SW 1271 (cell line): ENCODE data around the gene PRICKLE2.
"Not testable (repeated sequence)": the region's sequence is repeated elsewhere in the genome, so short reads cannot be mapped to it uniquely, and the experiment has no call there.

Experiments used
- DNase-seq, 2 experiments: peaks; one replicate each; lab custom pipeline; 2025; lab: John Stamatoyannopoulos, UW

PRICKLE2 gene

GRCh38 chr3:64099316-64099715 is 126.0 kb downstream of the PRICKLE2 start:
- DNase-seq, result no peak

- DNase-seq, result no peak
Observed at GRCh38 chr3:64098670-64099069, 126.6 kb downstream of the PRICKLE2 start.

GRCh38 chr3:64097920-64098319 is 127.3 kb downstream of the PRICKLE2 start:
- DNase-seq, result no peak

GRCh38 chr3:64095802-64096201 is 129.5 kb downstream of the PRICKLE2 start:
- DNase-seq, result no peak

GRCh38 chr3:64094713-64095079 is 130.6 kb downstream of the PRICKLE2 start:
- DNase-seq, result no peak

GRCh38 chr3:64093825-64094712 is 131.2 kb downstream of the PRICKLE2 start:
- no peak for DNase-seq

GRCh38 chr3:64093211-64093610 is 132.1 kb downstream of the PRICKLE2 start:
- DNase-seq, result no peak

- no peak for DNase-seq
Observed at GRCh38 chr3:64091501-64091900, 133.8 kb downstream of the PRICKLE2 start.

GRCh38 chr3:64089386-64089785 is 135.9 kb downstream of the PRICKLE2 start:
- not testable (repeated sequence) for DNase-seq

GRCh38 chr3:64088408-64089205 is 136.7 kb downstream of the PRICKLE2 start:
- DNase-seq, result no peak

GRCh38 chr3:64086479-64087252 is 138.6 kb downstream of the PRICKLE2 start:
- DNase-seq, result no peak

- no peak for DNase-seq
Observed at GRCh38 chr3:64084640-64085039, 140.6 kb downstream of the PRICKLE2 start.

GRCh38 chr3:64083575-64083974 is 141.7 kb downstream of the PRICKLE2 start:
- DNase-seq, result no peak

- DNase-seq, result no peak
Observed at GRCh38 chr3:64082961-64083541, 142.2 kb downstream of the PRICKLE2 start.

GRCh38 chr3:64082411-64082810 is 142.9 kb downstream of the PRICKLE2 start:
- no peak for DNase-seq

- DNase-seq, result no peak
Observed at GRCh38 chr3:64081235-64081630, 144.0 kb downstream of the PRICKLE2 start.

GRCh38 chr3:64080616-64081234 is 144.5 kb downstream of the PRICKLE2 start:
- no peak for DNase-seq

- no peak for DNase-seq
Observed at GRCh38 chr3:64079369-64080150, 145.7 kb downstream of the PRICKLE2 start.

GRCh38 chr3:64078966-64079365 is 146.3 kb downstream of the PRICKLE2 start:
- no peak for DNase-seq

GRCh38 chr3:64074895-64075679 is 150.2 kb downstream of the PRICKLE2 start:
- no peak for DNase-seq
